Heart left ventricle (tissue), 13 donors: ENCODE data around the gene SCNN1G.

ENCODE experiments used
- CTCF ChIP-seq, 12 donors: fragments of 200-600 bp; sonication (generic) in 4 of 12; IDR thresholded peaks; one replicate each; pipeline versions ENCODE4 v1.5.0 to v1.8.0; 2018 to 2022; ENCODE audit warnings: antibody characterized with exemption in 12 of 12, mild to moderate bottlenecking in 5 of 12
- POLR2A ChIP-seq, 2 donors: fragments of 450-650 bp; IDR thresholded peaks; one replicate each; pipeline ENCODE4 v1.6.1; 2017; ENCODE audit warnings: antibody characterized with exemption in 2 of 2, mild to moderate bottlenecking in 2 of 2, moderate library complexity in 2 of 2
- donor health status: ischemic (EF 13 %, LVEDD 7.1; RV severe dilation, severe dysfunction).
- donor health status: DM: no; HTN: yes; CAD: no.
- donor health status: DM: no; HTN: no; CAD: no.
- donor health status: ischemic (EF 25% LVEDD 6.9; RV normal size, moderate dysfunction).
- donor health status: ischemic (EF 25% LVEDD 5.7; RV mildly dilated, moderate dysfunction).
- donor health status: ischemic (EF 35%, LVEDD 5.7; RV mildly dilated, moderate dysfunction).
- donor health status: nonischemic (EF 11% LVEDD 7.7; RV severe dilation, severe dysfunction).
- donor health status: DM: yes; HTN: yes; CAD: no.
- donor health status: PGD.
- donor health status: ischemic (EF 29% LVEDD 5.4; RV normal size, mild dysfunction).
- donor health status: nonischemic (EF 23%, LVEDD 6.1; RV moderate dilation, normal function).

GRCh38 chr16:23206986-23207385 lies 24.4 kb downstream of the SCNN1G start:
- TF ChIP-seq CTCF (IDR thresholded peaks at IDR 0.05) (no peak), POLR2A (IDR thresholded peaks at IDR 0.05) (no peak)
